GM19035 (cell line): Measurements from ENCODE around the gene E2F8.
"Not testable (repeated sequence)": the region's sequence is repeated elsewhere in the genome, so short reads cannot be mapped to it uniquely, and the experiment has no call there.

ENCODE experiments used
- ATAC-seq: cut with Tn5 transposase; IDR thresholded peaks from one replicate; pipeline ENCODE4 v1.9.1; 2021; ENCODE audit not compliant: unreplicated experiment

E2F8 gene, protein sequence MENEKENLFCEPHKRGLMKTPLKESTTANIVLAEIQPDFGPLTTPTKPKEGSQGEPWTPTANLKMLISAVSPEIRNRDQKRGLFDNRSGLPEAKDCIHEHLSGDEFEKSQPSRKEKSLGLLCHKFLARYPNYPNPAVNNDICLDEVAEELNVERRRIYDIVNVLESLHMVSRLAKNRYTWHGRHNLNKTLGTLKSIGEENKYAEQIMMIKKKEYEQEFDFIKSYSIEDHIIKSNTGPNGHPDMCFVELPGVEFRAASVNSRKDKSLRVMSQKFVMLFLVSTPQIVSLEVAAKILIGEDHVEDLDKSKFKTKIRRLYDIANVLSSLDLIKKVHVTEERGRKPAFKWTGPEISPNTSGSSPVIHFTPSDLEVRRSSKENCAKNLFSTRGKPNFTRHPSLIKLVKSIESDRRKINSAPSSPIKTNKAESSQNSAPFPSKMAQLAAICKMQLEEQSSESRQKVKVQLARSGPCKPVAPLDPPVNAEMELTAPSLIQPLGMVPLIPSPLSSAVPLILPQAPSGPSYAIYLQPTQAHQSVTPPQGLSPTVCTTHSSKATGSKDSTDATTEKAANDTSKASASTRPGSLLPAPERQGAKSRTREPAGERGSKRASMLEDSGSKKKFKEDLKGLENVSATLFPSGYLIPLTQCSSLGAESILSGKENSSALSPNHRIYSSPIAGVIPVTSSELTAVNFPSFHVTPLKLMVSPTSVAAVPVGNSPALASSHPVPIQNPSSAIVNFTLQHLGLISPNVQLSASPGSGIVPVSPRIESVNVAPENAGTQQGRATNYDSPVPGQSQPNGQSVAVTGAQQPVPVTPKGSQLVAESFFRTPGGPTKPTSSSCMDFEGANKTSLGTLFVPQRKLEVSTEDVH

GRCh38 chr11:19240420-19241259 lies at the start of gene E2F8:
TSS of gene E2F8 (minus strand) at chr11:19240945. CDS start at chr11:19240121, 824 bp downstream.
- peak; percentile 88 for ATAC-seq

DNA sequence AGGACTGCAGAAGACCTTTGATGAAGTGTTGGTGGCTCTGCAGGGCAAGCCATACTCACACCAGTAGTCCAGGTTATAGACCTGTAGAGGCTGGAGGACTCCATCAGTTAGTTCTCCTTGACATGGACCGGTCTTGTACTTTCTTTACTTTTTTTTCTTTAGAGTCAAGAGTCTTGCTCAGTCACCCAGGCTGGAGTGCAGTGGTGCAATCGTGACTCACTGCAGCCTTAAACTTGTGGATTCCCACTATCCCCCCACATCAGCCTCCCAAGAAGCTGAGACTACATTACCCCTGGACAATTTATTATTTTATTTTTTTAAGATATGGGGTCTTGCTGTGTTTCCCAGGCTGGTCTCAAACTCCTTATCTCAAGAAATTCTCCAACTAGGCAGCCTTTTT lies 49.6 kb upstream of the E2F8 start:
- ATAC-seq, result no peak

- no peak for ATAC-seq
Measured at GRCh38 chr11:19288256-19288655, 47.5 kb upstream of the E2F8 start.

DNA sequence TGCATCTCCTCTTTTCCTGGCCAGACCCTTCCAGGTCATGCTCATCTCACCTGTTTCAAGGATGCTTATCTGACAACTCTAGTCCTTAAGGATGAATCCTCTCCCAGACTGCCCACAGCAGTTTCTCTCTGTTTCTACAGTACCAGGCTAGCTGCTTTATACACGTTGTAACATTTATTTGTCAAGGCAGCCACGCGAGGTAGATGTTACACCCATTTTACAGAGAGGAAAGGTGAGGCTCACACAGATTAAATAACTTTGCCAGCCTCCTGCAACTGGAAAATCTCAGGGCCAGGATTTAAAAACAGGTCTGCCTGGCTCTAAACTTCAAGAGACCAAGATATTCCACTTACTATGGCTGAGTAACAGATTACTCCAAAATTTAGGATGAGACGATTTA lies 45.7 kb upstream of the E2F8 start:
- no peak for ATAC-seq

- ATAC-seq, result no peak
Measured at GRCh38 chr11:19284881-19285280, 44.1 kb upstream of the E2F8 start.

DNA sequence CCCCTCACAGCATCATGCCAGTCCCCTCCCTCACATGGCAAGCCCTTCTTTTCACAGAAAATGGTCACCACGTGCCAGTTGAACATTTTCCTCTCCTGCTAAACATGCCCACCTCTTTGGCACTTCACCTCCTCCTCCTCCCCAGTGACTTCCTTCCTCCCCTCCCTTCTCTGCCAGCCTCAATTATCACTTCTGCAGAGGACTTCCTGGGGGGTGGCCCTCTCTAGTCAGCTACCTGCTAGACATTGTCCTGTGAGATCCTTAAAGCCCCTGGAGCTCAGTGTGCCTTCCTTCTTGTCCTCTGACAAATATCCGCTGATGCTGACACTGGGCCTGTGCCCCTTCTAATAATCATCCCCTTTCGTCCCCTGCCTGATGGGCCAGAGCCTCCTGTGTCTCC lies 43.2 kb upstream of the E2F8 start:
- no peak for ATAC-seq

GRCh38 chr11:19281555-19281954 lies 40.8 kb upstream of the E2F8 start:
- no peak for ATAC-seq

DNA sequence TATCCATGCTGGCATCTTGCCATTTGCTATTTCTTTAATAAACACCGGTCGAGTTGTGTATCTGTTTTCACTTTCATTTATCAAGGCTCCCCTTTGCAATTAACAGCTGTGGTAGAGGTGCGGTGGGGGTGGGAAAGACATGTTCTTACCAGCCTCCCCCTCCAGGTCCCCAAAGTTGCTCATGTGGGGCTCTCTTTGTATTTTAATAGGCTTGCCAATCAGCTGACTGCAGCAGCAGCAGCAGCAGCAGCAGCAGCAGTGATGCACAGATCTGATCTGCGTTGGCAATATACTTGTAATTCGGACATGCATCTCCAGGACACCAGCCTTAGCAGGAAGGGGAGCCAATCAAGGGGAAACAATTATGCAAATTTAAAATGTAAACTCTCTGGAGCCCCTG lies 40.3 kb upstream of the E2F8 start:
- ATAC-seq, result no peak

- ATAC-seq, result no peak
Measured at GRCh38 chr11:19279451-19279850, 38.7 kb upstream of the E2F8 start.

GRCh38 chr11:19276859-19277808 lies 36.4 kb upstream of the E2F8 start:
- ATAC-seq, result no peak

- no peak for ATAC-seq
Measured at GRCh38 chr11:19275496-19275895, 34.8 kb upstream of the E2F8 start.

DNA sequence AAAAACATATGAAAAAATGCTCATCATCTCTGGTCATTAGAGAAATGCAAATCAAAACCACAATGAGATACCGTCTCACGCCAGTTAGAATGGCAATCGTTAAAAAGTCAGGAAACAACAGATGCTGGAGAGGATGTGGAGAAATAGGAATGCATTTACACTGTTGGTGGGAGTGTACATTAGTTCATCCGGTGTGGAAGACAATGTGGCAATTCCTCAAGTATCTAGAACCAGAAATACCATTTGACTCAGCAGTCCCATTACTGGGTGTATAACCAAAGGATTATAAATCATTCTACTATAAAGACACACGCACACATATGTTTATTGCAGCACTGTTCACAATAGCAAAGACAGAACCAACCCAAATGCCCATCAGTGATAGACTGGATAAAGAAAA lies 32.5 kb upstream of the E2F8 start:
- not testable (repeated sequence) for ATAC-seq

DNA sequence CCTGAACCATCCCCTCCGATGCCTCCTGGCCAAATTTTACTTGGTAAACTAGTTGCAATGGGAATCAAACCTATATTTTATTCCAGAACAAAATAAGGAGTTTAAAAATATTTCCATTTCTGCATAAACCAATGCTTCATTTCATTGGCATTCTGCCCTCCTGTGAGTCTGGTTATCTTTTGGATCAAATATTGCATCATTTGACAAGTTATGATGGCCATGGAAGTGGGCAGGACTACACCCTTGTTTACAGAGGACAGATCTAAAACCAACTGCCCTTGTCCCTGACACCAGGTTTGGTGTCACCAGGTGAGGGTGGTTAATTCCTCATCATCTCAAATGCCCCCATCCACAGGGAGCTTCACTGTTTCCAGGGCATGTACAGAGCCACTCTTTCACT lies 28.2 kb upstream of the E2F8 start:
- no peak for ATAC-seq

DNA sequence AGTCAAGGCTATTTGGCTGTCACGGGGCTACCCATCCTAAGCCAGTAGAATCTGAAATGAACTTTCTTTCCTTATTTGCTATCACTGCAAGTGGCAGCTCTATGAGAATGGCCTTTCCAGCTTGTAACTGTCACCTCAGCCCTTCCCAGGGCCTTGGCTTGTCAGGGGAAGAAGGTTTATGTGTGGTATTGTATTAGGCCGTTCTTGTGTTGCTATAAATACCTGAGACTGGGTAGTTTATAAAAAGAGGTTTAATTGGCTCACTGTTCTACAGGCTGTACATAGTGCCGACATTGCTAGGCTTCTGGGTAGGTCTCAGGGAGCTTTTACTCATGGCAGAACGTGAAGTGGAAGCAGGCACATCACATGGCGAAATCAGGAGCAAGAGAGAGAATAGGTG lies 26.8 kb upstream of the E2F8 start:
- ATAC-seq, result no peak

DNA sequence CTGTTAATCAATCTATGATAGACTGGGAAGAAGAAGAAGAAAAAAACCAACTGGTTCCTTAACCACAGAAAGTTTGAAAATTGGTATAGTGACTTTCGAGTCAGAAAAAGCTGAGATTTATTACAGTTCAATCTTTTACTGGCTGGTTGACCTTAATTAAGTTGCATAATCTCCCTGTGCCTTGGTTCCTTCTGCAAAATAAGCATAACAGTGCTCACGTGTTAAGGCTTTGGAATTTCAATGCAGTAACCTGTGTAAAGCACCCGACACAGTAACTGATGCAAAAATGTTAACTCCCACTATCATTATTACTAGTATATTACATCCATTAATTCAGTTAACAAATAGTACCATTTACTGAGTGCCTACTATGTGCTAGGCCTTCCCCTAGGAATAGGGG lies 22.6 kb upstream of the E2F8 start:
- ATAC-seq, result no peak

GRCh38 chr11:19259487-19260345 lies 19.0 kb upstream of the E2F8 start:
- peak; percentile 80 for ATAC-seq

DNA sequence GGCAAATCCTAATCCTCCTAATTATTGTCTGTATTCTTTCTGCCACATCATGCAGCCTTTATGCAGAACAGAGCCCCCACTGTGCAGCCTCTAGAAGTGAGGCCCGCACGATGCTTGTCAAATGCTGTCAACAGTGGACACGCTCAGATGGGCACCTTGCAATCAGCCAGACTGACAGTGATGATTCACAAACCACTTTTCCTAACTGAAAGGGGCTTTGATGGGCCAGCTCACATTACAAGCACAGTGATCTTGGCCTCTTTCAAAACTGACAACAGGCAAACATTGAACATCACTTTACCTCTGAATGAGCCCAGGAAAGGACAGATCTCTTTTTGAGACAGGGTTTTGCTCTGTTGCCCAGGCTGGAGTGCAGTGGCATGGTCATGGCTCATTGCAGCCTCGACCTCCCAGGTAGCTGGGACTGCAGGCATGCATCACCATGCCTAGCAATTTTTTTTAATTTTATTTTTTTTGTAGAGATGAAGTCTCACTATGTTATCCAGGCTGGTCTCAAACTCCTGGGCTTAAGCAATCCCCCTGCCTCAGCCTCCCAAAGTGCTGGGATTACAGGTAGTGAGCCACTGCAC lies 18.0 kb upstream of the E2F8 start:
- no peak for ATAC-seq

GRCh38 chr11:19254441-19254840 lies 13.7 kb upstream of the E2F8 start:
- not testable (repeated sequence) for ATAC-seq

DNA sequence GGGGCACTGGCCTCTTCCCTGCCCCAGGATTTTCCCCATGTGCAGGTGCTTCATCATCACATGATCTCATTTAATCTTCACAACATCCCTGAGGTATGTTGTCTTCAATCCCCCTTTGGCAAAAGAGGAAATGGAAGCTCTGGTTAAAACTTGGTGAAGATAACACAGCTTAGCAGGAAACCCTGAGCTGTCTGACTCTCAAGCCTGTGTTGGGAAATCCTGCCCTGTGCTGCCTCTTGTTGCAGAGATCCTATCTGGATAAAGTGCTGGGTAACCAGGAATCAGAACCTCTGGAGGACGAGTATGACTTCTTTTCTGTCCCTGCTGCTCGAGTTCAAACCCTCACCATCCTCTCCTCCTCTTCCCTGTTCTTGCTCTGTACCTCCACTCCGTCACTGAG lies 13.1 kb upstream of the E2F8 start:
- ATAC-seq, result no peak
